Measurements from ENCODE around the gene PLK5.
"Not testable (repeated sequence)": the region's sequence is repeated elsewhere in the genome, so short reads cannot be mapped to it uniquely, and the experiment has no call there.

Gene PLK5

DNA sequence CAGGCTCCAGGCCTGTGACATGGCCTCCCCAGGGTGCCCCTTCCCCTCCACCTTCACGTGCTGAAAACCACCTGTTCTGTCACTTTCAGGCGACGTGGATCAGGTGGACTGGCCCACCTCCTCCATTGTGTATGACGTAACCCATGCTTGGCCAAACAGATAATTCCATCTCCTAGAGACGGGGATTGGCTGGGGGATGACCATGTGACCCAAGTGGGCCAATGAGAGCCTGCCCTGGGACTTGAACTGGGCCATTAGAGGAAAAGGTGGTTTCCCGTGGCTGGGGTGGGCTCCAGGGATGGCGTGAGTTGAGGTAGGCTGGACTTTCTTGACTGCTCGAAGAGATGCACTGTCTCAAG is 7.5 kb upstream of the PLK5 start:
- TF ChIP-seq, protein P1, sequence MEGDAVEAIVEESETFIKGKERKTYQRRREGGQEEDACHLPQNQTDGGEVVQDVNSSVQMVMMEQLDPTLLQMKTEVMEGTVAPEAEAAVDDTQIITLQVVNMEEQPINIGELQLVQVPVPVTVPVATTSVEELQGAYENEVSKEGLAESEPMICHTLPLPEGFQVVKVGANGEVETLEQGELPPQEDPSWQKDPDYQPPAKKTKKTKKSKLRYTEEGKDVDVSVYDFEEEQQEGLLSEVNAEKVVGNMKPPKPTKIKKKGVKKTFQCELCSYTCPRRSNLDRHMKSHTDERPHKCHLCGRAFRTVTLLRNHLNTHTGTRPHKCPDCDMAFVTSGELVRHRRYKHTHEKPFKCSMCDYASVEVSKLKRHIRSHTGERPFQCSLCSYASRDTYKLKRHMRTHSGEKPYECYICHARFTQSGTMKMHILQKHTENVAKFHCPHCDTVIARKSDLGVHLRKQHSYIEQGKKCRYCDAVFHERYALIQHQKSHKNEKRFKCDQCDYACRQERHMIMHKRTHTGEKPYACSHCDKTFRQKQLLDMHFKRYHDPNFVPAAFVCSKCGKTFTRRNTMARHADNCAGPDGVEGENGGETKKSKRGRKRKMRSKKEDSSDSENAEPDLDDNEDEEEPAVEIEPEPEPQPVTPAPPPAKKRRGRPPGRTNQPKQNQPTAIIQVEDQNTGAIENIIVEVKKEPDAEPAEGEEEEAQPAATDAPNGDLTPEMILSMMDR (IDR thresholded peaks at IDR 0.05; ENCODE audit: low read length) = no peak
- TF ChIP-seq EZH2 (IDR thresholded peaks at IDR 0.05; ENCODE audit: borderline replicate concordance, low read length) = no peak
- Histone ChIP-seq H4K20me1 (ENCODE audit: insufficient read depth, low read length) (no peaks in the 10 kb centered on the region), H3K27ac (ENCODE audit: low read depth, low read length, poor library complexity, severe bottlenecking) (no peak overlapping the region), H3K9me2 (ENCODE audit: low read depth, low read length) (no peaks in the 10 kb centered on the region), H3K79me2 (ENCODE audit: insufficient read depth, low read length) (no peaks in the 10 kb centered on the region), H3K9me3 (ENCODE audit: low read length) (no peaks in the 10 kb centered on the region), H2AFZ (ENCODE audit: low read length) (no peak overlapping the region), H3K36me3 (ENCODE audit: insufficient read depth, low read length) (no peaks in the 10 kb centered on the region), H3K27me3 (ENCODE audit: insufficient read depth, low read length) (peaks cover 8% of the 10 kb centered on the region), H3K4me2 (ENCODE audit: low read length) (no peak overlapping the region), H3K9ac (ENCODE audit: low read length) (no peak overlapping the region), H3F3A (ENCODE audit: insufficient read depth, low read length) (no peaks in the 10 kb centered on the region), H3K4me3 (ENCODE audit: low read depth, low read length, poor library complexity, severe bottlenecking) (no peak overlapping the region), H3K4me1 (ENCODE audit: insufficient read depth, low read length, severe bottlenecking) (no peaks in the 10 kb centered on the region)

DNA sequence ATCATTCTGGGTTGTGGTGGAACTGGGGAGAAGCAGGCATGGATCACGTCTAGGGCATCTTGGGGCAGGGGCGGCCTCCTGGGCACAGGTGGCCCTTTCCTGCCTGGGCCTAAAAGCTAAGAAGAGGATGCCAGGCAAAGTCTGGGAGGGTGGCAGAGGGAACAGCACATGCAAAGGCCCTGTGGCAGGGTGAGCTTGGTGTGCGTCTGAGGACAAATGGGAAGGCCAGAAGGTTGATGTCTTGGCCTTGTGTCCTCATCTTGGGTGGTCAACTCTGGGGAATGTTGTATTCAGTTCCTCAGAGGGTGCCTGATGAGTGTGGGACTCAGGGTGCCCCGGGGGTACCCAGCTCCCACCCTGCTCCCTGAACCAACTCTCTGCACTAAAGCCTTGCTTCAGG is 5.4 kb upstream of the PLK5 start:
- no peak overlapping the region for H3K9ac ChIP-seq (ENCODE audit: low read length)

DNA sequence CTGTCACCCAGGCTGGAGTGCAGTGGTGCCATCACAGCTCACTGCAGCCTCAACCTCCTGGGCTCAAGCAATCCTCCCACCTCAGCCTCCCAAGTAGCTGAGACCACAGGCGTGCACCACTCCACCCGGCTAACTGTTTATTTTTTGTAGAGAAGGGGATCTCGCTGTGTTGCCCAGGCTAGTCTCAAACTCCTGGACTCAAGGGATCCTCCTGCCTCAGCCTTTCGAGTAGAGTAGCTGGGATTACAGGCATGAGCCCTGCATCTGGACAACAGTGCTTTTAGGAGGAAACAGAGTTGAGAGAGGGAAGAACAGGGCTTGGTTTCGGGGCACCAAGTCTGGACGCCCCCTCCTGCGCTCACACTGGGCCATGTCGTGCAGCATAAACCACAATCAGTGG is 4.1 kb upstream of the PLK5 start:
- not testable (repeated sequence) for H3K27ac ChIP-seq (ENCODE audit: low read depth, low read length, poor library complexity, severe bottlenecking); H3K9me3 ChIP-seq (ENCODE audit: low read length); H3K27me3 ChIP-seq (ENCODE audit: insufficient read depth, low read length); H3K9ac ChIP-seq (ENCODE audit: low read length); H2AFZ ChIP-seq (ENCODE audit: low read length); H4K20me1 ChIP-seq (ENCODE audit: insufficient read depth, low read length); H3K9me2 ChIP-seq (ENCODE audit: low read depth, low read length); H3K4me1 ChIP-seq (ENCODE audit: insufficient read depth, low read length, severe bottlenecking); H3F3A ChIP-seq (ENCODE audit: insufficient read depth, low read length); H3K4me3 ChIP-seq (ENCODE audit: low read depth, low read length, poor library complexity, severe bottlenecking); H3K36me3 ChIP-seq (ENCODE audit: insufficient read depth, low read length); H3K79me2 ChIP-seq (ENCODE audit: insufficient read depth, low read length); H3K4me2 ChIP-seq (ENCODE audit: low read length)

More for the DNA sequence above, 5.4 kb upstream of the PLK5 start:
- Histone ChIP-seq H3K36me3 (ENCODE audit: insufficient read depth, low read length) (no peaks in the 10 kb centered on the region), H3K9me3 (ENCODE audit: low read length) (no peaks in the 10 kb centered on the region), H4K20me1 (ENCODE audit: insufficient read depth, low read length) (no peaks in the 10 kb centered on the region), H2AFZ (ENCODE audit: low read length) (no peak overlapping the region), H3F3A (ENCODE audit: insufficient read depth, low read length) (no peaks in the 10 kb centered on the region), H3K4me3 (ENCODE audit: low read depth, low read length, poor library complexity, severe bottlenecking) (no peak overlapping the region), H3K27me3 (ENCODE audit: insufficient read depth, low read length) (peaks cover 8% of the 10 kb centered on the region; the same call in 1 of the 2 replicates), H3K27ac (ENCODE audit: low read depth, low read length, poor library complexity, severe bottlenecking) (no peak overlapping the region), H3K9me2 (ENCODE audit: low read depth, low read length) (no peaks in the 10 kb centered on the region), H3K4me1 (ENCODE audit: insufficient read depth, low read length, severe bottlenecking) (no peaks in the 10 kb centered on the region), H3K79me2 (ENCODE audit: insufficient read depth, low read length) (no peaks in the 10 kb centered on the region), H3K4me2 (ENCODE audit: low read length) (no peak overlapping the region)
- TF ChIP-seq EZH2 (IDR thresholded peaks at IDR 0.05; ENCODE audit: borderline replicate concordance, low read length) = no peak
- TF ChIP-seq, protein P1 (IDR thresholded peaks at IDR 0.05; ENCODE audit: low read length) = no peak

GRCh38 chr19:1520203-1520780 is 3.6 kb upstream of the PLK5 start:
- H3K9me2 ChIP-seq (ENCODE audit: low read depth, low read length) = no peaks in the 10 kb centered on the region

More at GRCh38 chr19:1520203-1520780, 3.6 kb upstream of the PLK5 start:
- H3K36me3 ChIP-seq (ENCODE audit: insufficient read depth, low read length) = no peaks in the 10 kb centered on the region
- no peak overlapping the region for H3K4me2 ChIP-seq (ENCODE audit: low read length)
- H4K20me1 ChIP-seq (ENCODE audit: insufficient read depth, low read length) = no peaks in the 10 kb centered on the region
- peaks cover 1% of the 10 kb centered on the region; the same call in 1 of the 2 replicates for H3K27me3 ChIP-seq (ENCODE audit: insufficient read depth, low read length)
- no peaks in the 10 kb centered on the region for H3F3A ChIP-seq (ENCODE audit: insufficient read depth, low read length)
- no peaks in the 10 kb centered on the region for H3K4me1 ChIP-seq (ENCODE audit: insufficient read depth, low read length, severe bottlenecking)
- H2AFZ ChIP-seq (ENCODE audit: low read length) = no peak overlapping the region
- no peaks in the 10 kb centered on the region for H3K9me3 ChIP-seq (ENCODE audit: low read length)
- no peaks in the 10 kb centered on the region for H3K79me2 ChIP-seq (ENCODE audit: insufficient read depth, low read length)
- H3K9ac ChIP-seq (ENCODE audit: low read length) = no peak overlapping the region
- TF ChIP-seq EZH2 (IDR thresholded peaks at IDR 0.05; ENCODE audit: borderline replicate concordance, low read length) = no peak
- TF ChIP-seq, protein P1 (IDR thresholded peaks at IDR 0.05; ENCODE audit: low read length) = no peak
- no peak overlapping the region for H3K4me3 ChIP-seq (ENCODE audit: low read depth, low read length, poor library complexity, severe bottlenecking)
- no peak overlapping the region for H3K27ac ChIP-seq (ENCODE audit: low read depth, low read length, poor library complexity, severe bottlenecking)

Measured in OCI-LY1 (cell line).